ENCODE data around the gene TEX53.

The TEX53 gene

DNA sequence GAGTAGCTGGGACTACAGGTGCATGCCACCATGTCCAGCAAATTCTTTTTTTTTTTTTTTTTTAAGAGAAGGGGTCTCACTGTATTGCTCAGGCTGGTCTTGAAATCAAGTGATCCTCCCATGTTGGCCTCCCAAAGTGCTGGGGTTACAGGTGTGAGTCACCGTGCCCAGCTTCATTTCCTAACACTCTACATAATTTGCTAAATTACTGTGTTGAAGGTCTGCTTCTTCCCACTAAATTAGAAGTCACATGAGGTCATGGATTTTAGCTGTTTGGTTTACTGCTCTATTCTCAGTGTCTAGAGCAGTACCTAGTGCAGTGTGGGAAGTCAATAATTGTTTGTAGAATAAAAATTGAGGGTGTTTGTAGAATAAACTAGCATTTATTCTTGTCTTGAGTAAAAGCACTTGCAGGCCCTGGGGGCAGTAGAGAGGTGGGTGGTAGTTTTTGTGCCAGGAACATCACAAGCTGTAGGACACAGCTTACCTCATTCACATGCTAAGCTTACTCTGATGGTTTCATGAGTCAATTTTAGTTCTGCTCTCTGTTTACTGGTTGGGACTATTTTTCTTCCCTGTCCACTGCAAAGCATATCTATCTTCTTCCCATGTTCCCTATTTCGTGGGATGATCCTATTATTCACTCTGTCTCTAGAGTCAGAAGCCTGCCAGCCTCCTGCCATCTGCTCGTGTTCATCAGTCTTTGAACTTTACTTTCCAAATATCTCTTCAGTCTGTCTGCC is 17.4 kb upstream of the TEX53 start:
- DNase-seq (ENCODE audit: low read depth): no peak
- no peak overlapping the region for H3K4me3 ChIP-seq (replicated peaks; ENCODE audit: low read depth, low read length)
- TF ChIP-seq CTCF (IDR thresholded peaks at IDR 0.05; ENCODE audit: low read length, missing control alignments): no peak

DNA sequence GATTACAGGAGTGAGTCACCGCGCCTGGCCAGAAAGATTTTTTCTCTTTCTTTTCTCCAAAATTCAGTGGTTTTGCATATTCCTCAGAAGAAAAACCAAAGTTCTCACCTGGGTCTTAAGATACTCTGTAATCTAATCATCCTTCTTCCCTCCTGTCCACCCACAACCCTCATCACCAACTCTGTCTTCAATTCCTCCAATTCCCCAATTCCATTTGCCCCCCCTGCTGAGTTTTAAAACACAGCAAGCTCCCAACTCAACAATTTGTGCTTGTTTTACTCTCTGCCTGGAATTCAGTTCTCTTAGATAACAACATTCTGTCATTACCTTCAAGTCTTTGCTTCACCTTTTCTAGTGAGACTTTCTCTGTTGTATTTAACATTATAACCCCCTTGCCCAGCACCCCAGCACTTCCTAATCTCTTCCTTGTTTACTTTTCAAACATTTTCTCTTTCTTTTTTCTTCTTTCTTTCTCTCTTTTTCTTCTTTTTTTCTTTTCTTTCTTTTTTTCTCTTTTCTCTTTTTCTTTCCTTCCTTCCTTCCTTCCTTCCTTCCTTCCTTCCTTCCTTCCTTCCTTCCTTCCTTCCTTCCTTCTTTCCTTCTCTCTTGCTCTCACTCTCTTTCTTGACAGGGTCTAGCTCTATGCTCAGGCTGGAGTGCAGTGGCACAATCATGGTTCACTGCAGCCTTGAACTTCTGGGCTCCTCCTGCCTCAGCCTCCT is 16.6 kb upstream of the TEX53 start:
- H3K4me3 ChIP-seq (replicated peaks; ENCODE audit: low read depth, low read length): no peak overlapping the region
- TF ChIP-seq CTCF (IDR thresholded peaks at IDR 0.05; ENCODE audit: low read length, missing control alignments): no peak
- no peak for DNase-seq (ENCODE audit: low read depth)

GRCh38 chr9:114671605-114672004 is 14.0 kb upstream of the TEX53 start:
- DNase-seq (ENCODE audit: low read depth): no peak
- no peak for TF ChIP-seq CTCF (IDR thresholded peaks at IDR 0.05; ENCODE audit: low read length, missing control alignments)
- H3K4me3 ChIP-seq (replicated peaks; ENCODE audit: low read depth, low read length): no peak overlapping the region

DNA sequence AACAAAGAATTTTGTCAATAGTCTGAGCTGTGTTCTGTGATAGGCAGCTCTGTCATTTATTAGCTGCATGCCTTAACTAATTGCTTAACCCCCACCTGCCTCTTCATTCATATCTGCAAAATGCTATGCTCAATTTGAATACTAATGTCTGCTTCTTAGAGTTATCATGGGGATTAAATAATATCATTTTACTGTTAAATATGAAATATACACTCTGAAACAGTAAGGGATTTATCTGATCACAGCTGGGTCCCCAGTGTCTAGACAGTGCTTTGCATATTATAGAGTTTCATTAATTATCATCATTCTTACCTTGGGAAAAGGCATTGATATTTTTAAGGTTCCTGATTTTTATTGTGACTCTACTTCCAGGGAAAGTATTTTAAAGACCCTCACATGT is 12.4 kb upstream of the TEX53 start:
- no peak for TF ChIP-seq CTCF (IDR thresholded peaks at IDR 0.05; ENCODE audit: low read length, missing control alignments)
- H3K4me3 ChIP-seq (replicated peaks; ENCODE audit: low read depth, low read length): no peak overlapping the region
- DNase-seq (ENCODE audit: low read depth): no peak

GRCh38 chr9:114668146-114668545 is 10.5 kb upstream of the TEX53 start:
- no peak overlapping the region for H3K4me3 ChIP-seq (replicated peaks; ENCODE audit: low read depth, low read length)
- TF ChIP-seq CTCF (IDR thresholded peaks at IDR 0.05; ENCODE audit: low read length, missing control alignments): no peak
- no peak for DNase-seq (ENCODE audit: low read depth)

DNA sequence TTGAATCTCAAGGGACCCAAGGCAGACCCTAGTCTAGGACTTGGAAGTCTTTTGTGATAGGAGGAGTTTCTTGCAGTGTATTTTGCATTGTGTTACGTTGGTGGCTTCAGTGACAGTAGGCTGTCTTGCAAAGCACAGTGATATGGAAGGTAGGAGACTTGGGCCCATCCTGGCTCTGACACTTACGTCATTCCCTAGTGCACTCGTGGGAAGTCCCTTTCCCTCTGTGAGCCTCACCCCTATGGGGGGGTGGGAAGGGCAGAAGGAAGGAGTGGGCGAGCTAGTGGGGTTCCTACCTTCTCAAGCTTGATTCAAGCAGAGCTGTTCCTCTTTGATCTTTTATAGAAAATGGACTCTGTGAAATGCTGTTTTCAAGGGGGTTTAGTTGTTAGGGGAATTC is 9.2 kb upstream of the TEX53 start:
- no peak overlapping the region for H3K4me3 ChIP-seq (replicated peaks; ENCODE audit: low read depth, low read length)
- DNase-seq (ENCODE audit: low read depth): no peak
- no peak for TF ChIP-seq CTCF (IDR thresholded peaks at IDR 0.05; ENCODE audit: low read length, missing control alignments)

Measured in fibroblast of pulmonary artery (primary cell).